HL-60/S4 treated with phorbol 12-myristate 13-acetate at 8.2 ng/mL for 4 days and 3 days (cell line): ENCODE measurements around the gene LEMD2.

ENCODE experiments used
- in situ Hi-C: fragments of 300-500 bp; cut with MboI; formaldehyde crosslinking; loops from 2 replicates; pipeline ENCODE4 v1.15.0; 2022; ENCODE audit warnings: low sequenced_read_pairs

The LEMD2 gene

DNA sequence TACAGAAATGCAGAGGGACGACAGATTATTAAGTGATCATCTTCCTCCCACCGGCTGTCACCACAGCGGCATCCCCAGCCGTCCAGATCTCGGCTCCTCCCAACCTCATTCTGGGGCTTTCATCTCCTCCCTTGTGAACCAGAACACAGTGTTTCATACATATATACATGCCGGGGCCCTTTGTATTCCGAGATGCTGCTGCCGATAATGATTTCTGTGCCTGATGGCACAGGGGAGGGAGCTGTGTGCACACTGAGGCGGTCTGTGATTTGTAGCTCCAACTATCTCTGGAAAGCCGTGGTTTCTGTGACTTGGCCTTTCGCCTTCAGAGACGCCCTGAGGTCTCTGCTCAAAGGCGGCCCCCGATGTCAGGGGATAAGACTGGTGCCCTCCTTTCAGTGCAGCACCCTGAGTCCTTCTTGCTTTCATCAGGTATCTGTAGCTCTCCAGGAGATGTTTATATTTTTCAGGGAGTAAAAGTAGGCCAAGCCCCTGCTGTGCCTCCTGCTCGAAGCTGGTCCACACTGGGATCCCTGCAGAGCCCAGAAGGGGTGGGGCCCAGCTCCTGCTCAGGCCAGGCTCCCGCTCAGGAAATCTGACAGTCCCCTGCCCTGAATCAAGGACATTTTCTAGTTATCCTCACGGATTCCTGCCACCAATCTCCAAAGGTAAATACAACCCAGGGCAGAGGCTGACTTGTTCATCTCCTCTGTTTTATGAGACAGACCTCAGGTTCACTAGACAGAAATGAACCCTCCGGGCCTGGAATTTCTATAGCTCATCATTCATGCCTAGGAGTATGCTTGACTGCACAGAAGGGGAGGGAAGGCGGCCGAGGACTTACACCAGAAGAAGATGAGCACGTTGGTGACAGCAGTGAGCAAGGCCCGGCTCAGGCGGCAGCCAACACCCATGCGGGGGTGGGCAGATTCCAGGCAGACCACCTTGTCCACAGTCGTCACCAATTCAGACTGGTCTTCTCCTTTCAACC is 11.2 kb downstream of the LEMD2 start:
- in situ Hi-C loops: no loop called here

DNA sequence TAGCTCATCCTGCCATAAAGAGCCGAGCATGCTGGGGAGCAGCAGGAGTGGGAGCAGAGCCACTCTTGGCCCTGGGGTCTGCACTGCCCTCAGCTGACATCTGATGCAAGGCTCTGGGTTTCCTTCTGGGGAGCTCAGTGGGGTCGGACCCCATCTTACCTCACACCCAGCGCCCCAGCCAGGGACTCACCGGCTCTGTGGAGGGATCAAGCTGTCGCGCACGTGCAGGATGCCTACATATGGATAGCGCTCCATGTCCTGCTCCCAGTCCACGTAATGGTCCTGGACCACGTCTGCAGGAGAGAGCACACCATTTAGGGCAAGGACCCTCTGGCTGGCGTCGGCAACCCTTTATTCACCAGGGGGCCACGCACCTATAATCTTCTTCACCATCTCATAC is 12.2 kb downstream of the LEMD2 start:
- in situ Hi-C loops: no loop called here

- in situ Hi-C loops: no loop called here
Observed at GRCh38 chr6:33776186-33776585, 12.7 kb downstream of the LEMD2 start.

DNA sequence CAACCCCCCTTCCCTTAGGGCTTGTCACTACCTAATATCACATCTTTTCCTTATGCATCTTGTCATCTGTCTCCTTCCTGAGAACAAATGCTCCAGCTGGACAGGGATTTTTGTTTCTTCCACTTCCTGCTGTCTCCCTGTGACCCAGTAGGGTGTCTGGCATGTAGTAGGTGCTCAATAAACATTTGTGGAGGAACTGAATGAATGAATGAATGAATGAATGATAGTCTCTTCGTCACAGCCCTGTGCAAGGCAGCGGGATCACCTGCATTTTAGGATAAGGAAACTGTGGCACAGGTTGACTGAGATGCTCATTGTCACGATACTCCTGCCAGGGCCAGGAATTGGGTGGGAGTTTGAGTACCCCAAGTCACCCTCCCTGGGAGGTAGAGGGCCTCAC is 14.2 kb downstream of the LEMD2 start:
- in situ Hi-C loops: loop anchor here (25.0 kb wide), 1 partner anchor 263 kb away; no protein-coding TSS in a partner anchor

DNA sequence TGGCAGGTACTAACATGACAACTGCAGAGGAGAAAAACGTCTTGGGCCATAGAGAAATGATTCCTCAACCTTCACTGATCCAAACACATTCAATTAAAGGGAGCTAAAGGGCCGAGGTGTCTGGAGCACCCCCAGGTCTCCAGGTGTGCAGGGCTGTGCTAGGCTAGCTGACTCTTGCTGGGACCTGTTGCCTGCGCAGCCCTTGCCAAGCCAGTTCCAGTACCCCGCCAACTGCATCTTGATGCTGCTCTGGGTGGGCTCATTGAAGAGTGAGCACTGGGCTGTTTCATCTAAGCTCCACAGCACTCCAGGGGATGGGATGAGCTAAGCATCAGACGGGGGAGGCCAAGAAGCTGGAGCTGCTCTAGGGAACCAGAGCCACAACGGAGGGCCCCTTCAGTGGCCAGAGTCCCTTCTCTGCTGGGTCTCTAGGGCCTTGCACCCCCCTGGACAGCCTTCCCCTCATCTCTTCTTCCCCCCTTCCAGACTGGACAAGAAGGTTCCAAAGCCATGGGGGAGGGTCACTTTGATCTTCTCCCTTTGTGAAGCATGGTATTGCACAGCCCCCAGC is 15.9 kb downstream of the LEMD2 start:
- in situ Hi-C loops: loop anchor here (25.0 kb wide), 1 partner anchor 264 kb away; no protein-coding TSS in a partner anchor

DNA sequence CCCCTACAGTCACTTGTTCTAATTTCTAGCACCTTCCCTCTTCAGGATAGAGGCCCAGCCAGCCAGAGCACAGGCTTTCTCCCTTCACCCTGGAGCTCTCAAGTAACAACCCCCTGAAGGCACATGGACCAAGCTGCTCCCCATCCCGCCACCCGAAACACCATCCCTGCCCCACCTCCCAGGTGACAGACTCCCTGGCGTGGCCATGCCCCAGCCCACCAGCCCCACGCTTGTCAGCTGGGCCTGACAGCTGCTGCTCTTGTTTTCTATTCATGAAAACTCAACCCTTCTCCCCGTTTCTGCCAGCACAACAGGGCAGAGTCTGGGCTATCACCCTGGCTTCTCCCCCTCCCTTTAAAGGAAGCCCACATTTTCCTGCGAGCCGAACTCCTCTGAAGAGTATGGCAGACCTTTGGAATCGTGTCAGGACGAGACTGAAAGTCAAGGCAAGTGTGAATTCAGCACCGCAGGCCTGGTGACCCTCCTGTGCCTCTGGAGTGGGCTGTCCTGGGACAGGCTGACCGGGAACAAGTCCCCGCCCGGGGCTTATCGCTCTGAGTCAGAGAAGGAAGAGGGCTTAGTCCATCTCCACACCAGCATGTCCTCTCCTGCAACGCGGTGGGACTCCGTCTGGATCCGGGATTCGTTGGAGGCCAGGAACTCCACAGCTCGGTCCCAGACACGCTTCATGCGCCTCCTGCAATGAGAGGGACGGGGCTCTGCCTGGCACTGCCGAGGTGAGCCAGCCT is 16.7 kb downstream of the LEMD2 start:
- in situ Hi-C loops: loop anchor here (25.0 kb wide), 1 partner anchor 265 kb away; no protein-coding TSS in a partner anchor

DNA sequence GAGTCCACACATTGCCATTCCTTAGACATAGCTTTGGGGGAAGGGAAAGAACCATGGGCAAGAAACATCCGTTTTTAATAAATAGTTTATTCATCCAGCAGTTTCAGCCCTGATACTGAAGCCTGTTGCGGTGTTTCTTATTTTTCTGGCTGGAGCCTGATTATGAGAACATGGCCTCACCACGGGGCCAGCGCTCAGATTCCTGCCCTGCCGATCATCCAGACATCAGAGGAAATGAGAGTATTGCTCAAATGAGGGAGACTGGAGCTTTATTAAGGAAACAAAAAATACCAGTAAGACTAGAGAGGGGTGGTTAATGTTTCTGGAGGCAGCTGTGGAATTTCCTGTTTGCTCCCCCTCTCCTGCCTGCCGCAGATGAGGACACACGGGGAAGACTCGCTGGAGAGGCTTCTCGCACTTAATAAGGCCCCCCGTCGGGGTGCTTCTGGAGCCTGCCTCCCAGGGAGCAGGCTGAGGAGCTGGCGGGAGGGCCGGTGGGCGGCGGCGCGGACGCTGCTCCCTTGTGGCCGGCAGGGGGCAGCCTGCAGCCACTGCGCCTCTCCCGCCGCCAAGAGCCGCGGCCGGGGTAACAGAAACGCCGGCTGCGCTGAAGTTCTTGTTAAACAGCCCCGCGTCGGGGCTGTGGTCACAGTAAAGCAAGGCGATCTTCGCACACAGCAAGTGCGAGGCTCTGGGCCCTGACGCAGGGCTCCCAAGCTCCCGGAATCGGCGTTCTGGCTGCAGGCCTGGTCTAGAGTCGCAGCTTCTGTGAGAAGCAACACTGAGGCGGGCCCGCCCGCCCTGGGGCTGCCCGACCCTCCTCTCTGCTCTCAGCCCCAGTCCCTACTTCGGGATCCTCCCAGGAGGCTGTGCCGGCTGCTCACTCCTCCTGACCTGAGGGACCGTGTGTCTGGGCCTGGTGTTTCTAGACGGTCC is 17.5 kb downstream of the LEMD2 start:
- in situ Hi-C loops: loop anchor here (25.0 kb wide), 1 partner anchor 266 kb away; no protein-coding TSS in a partner anchor

DNA sequence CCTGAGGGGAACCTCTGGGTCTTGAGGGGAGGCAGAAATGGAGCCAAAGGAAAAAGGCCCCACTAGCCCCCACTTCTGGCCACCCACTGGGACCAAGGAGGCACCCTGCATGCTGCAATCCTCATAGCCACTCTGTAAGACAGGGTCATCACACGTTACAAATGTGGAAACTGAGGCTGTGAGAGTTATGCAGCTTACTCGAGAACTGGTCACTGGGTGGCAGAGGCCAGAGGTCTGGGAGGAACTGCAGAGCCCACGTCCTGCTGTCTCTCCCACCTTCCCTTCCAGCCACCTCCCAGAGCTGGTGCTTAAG is 18.1 kb downstream of the LEMD2 start:
- in situ Hi-C loops: loop anchor here (25.0 kb wide), 1 partner anchor 267 kb away; no protein-coding TSS in a partner anchor

- in situ Hi-C loops: loop anchor here (25.0 kb wide), 1 partner anchor 267 kb away; no protein-coding TSS in a partner anchor
Observed at GRCh38 chr6:33770124-33770832, 18.7 kb downstream of the LEMD2 start.

- in situ Hi-C loops: loop anchor here (25.0 kb wide), 1 partner anchor 268 kb away; no protein-coding TSS in a partner anchor
Observed at GRCh38 chr6:33769248-33769821, 19.6 kb downstream of the LEMD2 start.

DNA sequence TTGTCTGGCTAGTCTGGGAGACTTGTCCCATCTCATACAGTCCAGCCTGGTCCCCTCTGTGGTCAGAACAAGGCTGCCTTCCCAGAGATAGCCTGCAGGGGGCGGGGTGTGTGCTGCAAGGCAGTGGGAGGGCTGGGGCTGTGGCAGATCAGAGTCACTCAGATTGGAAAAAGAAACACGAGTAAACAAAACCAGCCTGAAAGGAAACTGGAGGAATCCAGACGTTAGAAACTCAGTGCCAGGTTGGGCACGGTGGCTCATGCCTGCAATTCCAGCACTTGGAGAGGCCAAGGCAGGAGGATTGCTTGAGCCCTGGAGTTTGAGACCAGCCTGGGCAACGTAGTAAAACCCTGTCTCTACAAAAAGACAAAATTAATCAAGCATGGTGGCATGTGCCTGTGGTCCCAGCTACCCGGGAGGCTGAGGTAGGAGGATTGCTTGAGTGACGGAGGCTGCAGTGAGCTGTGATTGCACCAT is 20.2 kb downstream of the LEMD2 start:
- in situ Hi-C loops: loop anchor here (25.0 kb wide), 1 partner anchor 269 kb away; no protein-coding TSS in a partner anchor

DNA sequence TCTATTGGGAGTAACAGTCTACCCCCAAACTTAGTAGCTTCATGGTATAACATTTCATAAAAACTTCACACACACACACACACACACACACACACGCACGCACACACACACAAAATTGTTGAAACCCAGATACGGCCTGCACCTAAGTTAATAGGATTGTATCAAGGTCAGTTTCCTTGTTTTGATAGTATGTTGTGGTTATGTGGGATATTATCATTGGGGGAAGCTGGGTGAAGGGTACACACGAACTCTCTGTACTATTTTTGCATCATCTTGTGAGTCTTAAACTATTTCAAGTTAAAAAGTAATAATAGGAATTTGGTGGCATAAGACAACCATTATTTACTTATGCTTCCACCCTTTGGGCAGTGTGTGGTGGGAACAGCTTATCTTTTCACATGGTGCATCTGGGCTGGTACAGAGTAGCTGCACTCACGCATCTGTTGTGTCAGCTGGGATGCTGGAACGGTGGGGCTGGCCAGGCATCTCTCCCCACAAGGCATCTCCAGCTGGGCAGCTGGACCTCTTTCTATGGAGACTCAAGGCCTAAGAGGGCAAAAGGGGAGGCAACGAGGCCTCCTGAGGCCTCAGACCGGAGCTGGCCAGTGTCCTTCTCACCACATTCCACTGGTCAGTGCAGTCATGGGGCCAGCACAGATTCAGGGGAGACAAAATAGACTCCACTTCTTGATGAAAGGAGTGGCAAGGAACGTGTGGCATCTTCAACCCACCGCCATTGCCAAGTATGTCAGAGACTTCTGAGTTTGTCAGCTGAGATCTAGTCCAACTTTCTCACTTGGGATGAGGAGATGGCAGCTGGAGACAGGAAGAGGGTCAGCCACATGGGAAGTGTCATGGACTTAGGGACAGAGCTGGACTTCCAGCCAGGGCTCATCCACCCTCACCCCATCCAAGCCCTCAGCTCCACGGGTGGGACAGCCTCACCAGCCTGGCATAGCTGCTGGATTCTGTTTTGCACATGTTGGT is 21.7 kb downstream of the LEMD2 start:
- in situ Hi-C loops: loop anchor here (25.0 kb wide), 1 partner anchor 270 kb away; no protein-coding TSS in a partner anchor

DNA sequence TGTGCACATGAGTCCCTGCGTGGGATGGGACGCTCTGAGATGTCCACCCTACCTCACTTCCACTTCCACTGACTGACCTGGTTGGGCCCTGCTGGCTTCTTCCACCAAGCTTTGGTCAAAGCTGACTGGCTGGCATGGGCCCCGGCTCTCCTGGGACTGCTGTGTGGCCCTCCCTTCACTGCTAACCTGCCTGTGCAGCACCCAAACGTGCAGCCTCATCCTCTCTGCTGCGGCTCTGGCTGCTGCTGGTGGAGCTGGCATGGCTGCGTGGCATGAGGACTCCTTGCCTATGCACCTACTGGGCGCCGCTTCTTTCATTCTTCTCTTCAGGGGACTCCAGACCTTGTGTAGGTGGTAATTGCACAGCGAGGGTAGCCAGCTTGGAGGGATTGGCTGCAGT is 23.6 kb downstream of the LEMD2 start:
- in situ Hi-C loops: loop anchor here (25.0 kb wide), 1 partner anchor 272 kb away; no protein-coding TSS in a partner anchor

GRCh38 chr6:33764036-33764435 is 24.9 kb downstream of the LEMD2 start:
- in situ Hi-C loops: loop anchor here (25.0 kb wide), 1 partner anchor 273 kb away; no protein-coding TSS in a partner anchor

GRCh38 chr6:33763483-33763882 is 25.4 kb downstream of the LEMD2 start:
- in situ Hi-C loops: loop anchor here (25.0 kb wide), 1 partner anchor 274 kb away; no protein-coding TSS in a partner anchor

- in situ Hi-C loops: loop anchor here (25.0 kb wide), 1 partner anchor 275 kb away; no protein-coding TSS in a partner anchor
Observed at GRCh38 chr6:33762713-33763112, 26.2 kb downstream of the LEMD2 start.

- in situ Hi-C loops: loop anchor here (25.0 kb wide), 1 partner anchor 275 kb away; no protein-coding TSS in a partner anchor
Observed at GRCh38 chr6:33761922-33762629, 26.9 kb downstream of the LEMD2 start.
